ENCODE measurements around the gene IFIT5. TPM values are rescaled to one million over a fixed set of nuclear protein-coding genes. Genes with fewer than 3 reads are reported as not detected.
A peak's percentile ranks its signal among the peaks of the same experiment; 100 is the strongest.

The IFIT5 gene
- total RNA-seq, 4 donors from 2014 or later, result 16.2 to 25.3 (median 21.9) TPM

- Histone ChIP-seq H3K27ac (no peak overlapping the region), H3K27me3 (no peaks in the 10 kb centered on the region), H3K36me3 (no peaks in the 10 kb centered on the region), H3K4me1 (peaks cover 0 to 52% (median 39%) of the 10 kb centered on the region in 4 donors), H3K4me3 (no peak overlapping the region), H3K9me3 (no peaks in the 10 kb centered on the region)
- no peak for DNase-seq (ENCODE audit: low spot score in 2 of 2)
- no peak for TF ChIP-seq POLR2A (IDR thresholded peaks at IDR 0.05)
- no peak for TF ChIP-seq EP300 (IDR thresholded peaks at IDR 0.05)
- TF ChIP-seq, protein P1, sequence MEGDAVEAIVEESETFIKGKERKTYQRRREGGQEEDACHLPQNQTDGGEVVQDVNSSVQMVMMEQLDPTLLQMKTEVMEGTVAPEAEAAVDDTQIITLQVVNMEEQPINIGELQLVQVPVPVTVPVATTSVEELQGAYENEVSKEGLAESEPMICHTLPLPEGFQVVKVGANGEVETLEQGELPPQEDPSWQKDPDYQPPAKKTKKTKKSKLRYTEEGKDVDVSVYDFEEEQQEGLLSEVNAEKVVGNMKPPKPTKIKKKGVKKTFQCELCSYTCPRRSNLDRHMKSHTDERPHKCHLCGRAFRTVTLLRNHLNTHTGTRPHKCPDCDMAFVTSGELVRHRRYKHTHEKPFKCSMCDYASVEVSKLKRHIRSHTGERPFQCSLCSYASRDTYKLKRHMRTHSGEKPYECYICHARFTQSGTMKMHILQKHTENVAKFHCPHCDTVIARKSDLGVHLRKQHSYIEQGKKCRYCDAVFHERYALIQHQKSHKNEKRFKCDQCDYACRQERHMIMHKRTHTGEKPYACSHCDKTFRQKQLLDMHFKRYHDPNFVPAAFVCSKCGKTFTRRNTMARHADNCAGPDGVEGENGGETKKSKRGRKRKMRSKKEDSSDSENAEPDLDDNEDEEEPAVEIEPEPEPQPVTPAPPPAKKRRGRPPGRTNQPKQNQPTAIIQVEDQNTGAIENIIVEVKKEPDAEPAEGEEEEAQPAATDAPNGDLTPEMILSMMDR (IDR thresholded peaks at IDR 0.05), result no peak
Observed at GRCh38 chr10:89371079-89371478, 43.3 kb upstream of the IFIT5 start.

GRCh38 chr10:89371987-89372386 lies 42.4 kb upstream of the IFIT5 start:
- 73 to 91% methylated on average over 3 of the region's 3 CpGs for WGBS, 2 donors
- H3K27me3 ChIP-seq, result no peaks in the 10 kb centered on the region
- no peak overlapping the region for H3K27ac ChIP-seq
- no peaks in the 10 kb centered on the region for H3K36me3 ChIP-seq
- TF ChIP-seq EP300 (IDR thresholded peaks at IDR 0.05) (no peak), POLR2A (IDR thresholded peaks at IDR 0.05) (no peak)
- TF ChIP-seq, protein P1 (IDR thresholded peaks at IDR 0.05), result no peak
- no peaks in the 10 kb centered on the region for H3K9me3 ChIP-seq
- peaks cover 0 to 52% (median 38%) of the 10 kb centered on the region in 4 donors for H3K4me1 ChIP-seq
- no peak overlapping the region for H3K4me3 ChIP-seq
- no peak for DNase-seq (ENCODE audit: low spot score in 2 of 2)

- TF ChIP-seq POLR2A (IDR thresholded peaks at IDR 0.05), result peak in 1 of 2 donors; percentile 26
- TF ChIP-seq, protein P1 (IDR thresholded peaks at IDR 0.05), result peak in 1 of 5 experiments; percentile 19
- peak; percentile 79 to 98 for TF ChIP-seq EP300 (IDR thresholded peaks at IDR 0.05)
- 1 to 2% methylated on average over 3 of the region's 3 CpGs for WGBS, 2 donors
- H3K9me3 ChIP-seq, result no peaks in the 10 kb centered on the region
- DNase-seq (ENCODE audit: low spot score in 2 of 2), result peak; percentile 84 to 95
- H3K4me1 ChIP-seq, result peaks cover 0 to 30% (median 25%) of the 10 kb centered on the region in 4 donors
- H3K27ac ChIP-seq, result peak overlapping the region; percentile 67 to 93 (median 88)
- no peaks in the 10 kb centered on the region for H3K27me3 ChIP-seq
- H3K36me3 ChIP-seq, result no peaks in the 10 kb centered on the region
- peak overlapping the region in 1 of 4 donors; percentile 10 for H3K4me3 ChIP-seq
Observed at GRCh38 chr10:89373916-89374711, 40.3 kb upstream of the IFIT5 start.

GRCh38 chr10:89374713-89375141 lies 39.6 kb upstream of the IFIT5 start:
- H3K4me1 ChIP-seq, result peaks cover 0 to 24% (median 20%) of the 10 kb centered on the region in 4 donors
- H3K27ac ChIP-seq, result peak overlapping the region; percentile 67 to 93 (median 88)
- no peaks in the 10 kb centered on the region for H3K27me3 ChIP-seq
- H3K36me3 ChIP-seq, result no peaks in the 10 kb centered on the region
- DNase-seq (ENCODE audit: low spot score in 2 of 2), result no peak
- no peak overlapping the region for H3K4me3 ChIP-seq
- TF ChIP-seq EP300 (IDR thresholded peaks at IDR 0.05), result no peak
- no peak for TF ChIP-seq POLR2A (IDR thresholded peaks at IDR 0.05)
- TF ChIP-seq, protein P1 (IDR thresholded peaks at IDR 0.05), result no peak
- no peaks in the 10 kb centered on the region for H3K9me3 ChIP-seq

Measured in tibial nerve (tissue), 4 donors.